GM23338 (cell line): ENCODE data around the gene POR. TPM values are rescaled to one million over a fixed set of nuclear protein-coding genes. Genes with fewer than 3 reads are reported as not detected.

Source experiments
- ATAC-seq: fragments of 200-7000 bp; cut with Tn5 transposase; 3 replicates; pipeline ENCODE4 v1.9.1; 2020
- DNase-seq: peaks from one replicate; pipeline ENCODE4 v3.0.0-alpha.2; 2015; ENCODE audit warnings: low spot score
- H2AFZ ChIP-seq: fragments of 200-600 bp; sonication (generic); 2 replicates; pipeline ENCODE4 v1.8.0; 2016; ENCODE audit warnings: antibody characterized with exemption, mild to moderate bottlenecking, moderate library complexity
- H3F3A ChIP-seq: fragments of 200-600 bp; sonication (generic); replicated peaks from 2 replicates; pipeline ENCODE4 v1.8.0; 2017; ENCODE audit warnings: antibody characterized with exemption, mixed run types, low read depth
- H3K27ac ChIP-seq: fragments of 200-600 bp; sonication (generic); 2 replicates; pipeline ENCODE4 v1.6.1; 2016; ENCODE audit warnings: low read depth
- H3K27me3 ChIP-seq: fragments of 200-600 bp; sonication (generic); 2 replicates; pipeline ENCODE4 v1.8.0; 2016; ENCODE audit warnings: mild to moderate bottlenecking, mixed run types, moderate library complexity; ENCODE audit not compliant: insufficient read depth
- H3K36me3 ChIP-seq: fragments of 200-600 bp; sonication (generic); 2 replicates; pipeline ENCODE4 v1.8.0; 2016; ENCODE audit warnings: mild to moderate bottlenecking; ENCODE audit not compliant: insufficient read depth
- H3K4me1 ChIP-seq: fragments of 200-600 bp; sonication (generic); 2 replicates; pipeline ENCODE4 v1.8.0; 2016; ENCODE audit warnings: mild to moderate bottlenecking, moderate library complexity; ENCODE audit not compliant: insufficient read depth
- H3K4me2 ChIP-seq: fragments of 200-600 bp; sonication (generic); 2 replicates; pipeline ENCODE4 v1.7.1; 2017; ENCODE audit warnings: mixed run types
- H3K4me3 ChIP-seq: fragments of 200-600 bp; sonication (generic); 2 replicates; pipeline ENCODE4 v1.6.1; 2016; ENCODE audit warnings: mixed run types
- H3K79me2 ChIP-seq: fragments of 200-600 bp; sonication (generic); replicated peaks from 2 replicates; pipeline ENCODE4 v1.8.0; 2017; ENCODE audit warnings: mild to moderate bottlenecking; ENCODE audit not compliant: insufficient read depth
- H3K9me2 ChIP-seq: fragments of 200-600 bp; sonication (generic); 2 replicates; pipeline ENCODE4 v1.8.0; 2017; ENCODE audit not compliant: insufficient read depth
- H4K20me1 ChIP-seq: fragments of 200-600 bp; sonication (generic); replicated peaks from 2 replicates; pipeline ENCODE4 v1.8.0; 2017; ENCODE audit warnings: mild to moderate bottlenecking; ENCODE audit not compliant: insufficient read depth
- H3K27ac Mint-ChIP-seq: 2 replicates; pipeline ENCODE4 v1.8.0; 2020; ENCODE audit warnings: inconsistent platforms, mild to moderate bottlenecking, moderate library complexity, mixed read lengths
- H3K27me3 Mint-ChIP-seq: 3 replicates; pipeline ENCODE4 v1.8.0; 2022; ENCODE audit warnings: low read depth, mild to moderate bottlenecking, moderate library complexity, mixed read lengths, inconsistent platforms; ENCODE audit not compliant: insufficient read depth, poor library complexity
- H3K36me3 Mint-ChIP-seq: 3 replicates; pipeline ENCODE4 v1.8.0; 2021; ENCODE audit warnings: low read depth, mild to moderate bottlenecking, inconsistent platforms, moderate library complexity, mixed read lengths
- H3K4me1 Mint-ChIP-seq: 3 replicates; pipeline ENCODE4 v1.8.0; 2020; ENCODE audit warnings: mild to moderate bottlenecking, inconsistent platforms, mixed read lengths
- H3K4me3 Mint-ChIP-seq: 3 replicates; pipeline ENCODE4 v1.8.0; 2021; ENCODE audit warnings: moderate library complexity, mild to moderate bottlenecking, inconsistent platforms, mixed read lengths
- H3K9me3 Mint-ChIP-seq: 3 replicates; pipeline ENCODE4 v1.8.0; 2020; ENCODE audit warnings: moderate library complexity, mild to moderate bottlenecking, inconsistent platforms, mixed read lengths
- CREB1 ChIP-seq: fragments of 250-450 bp; sonication (Bioruptor Pico); IDR thresholded peaks from 2 replicates; pipeline ENCODE4 v1.5.0; 2020; ENCODE audit warnings: low read depth, mild to moderate bottlenecking, moderate library complexity
- JUNB ChIP-seq: IDR thresholded peaks from one replicate; pipeline ENCODE4 v1.6.1; 2016; ENCODE audit warnings: antibody characterized with exemption; ENCODE audit not compliant: unreplicated experiment
- REST ChIP-seq: IDR thresholded peaks from one replicate; pipeline ENCODE4 v1.6.1; 2018; ENCODE audit warnings: antibody characterized with exemption; ENCODE audit not compliant: unreplicated experiment
- ZNF114 ChIP-seq: fragments of 250-450 bp; sonication (Bioruptor Pico); IDR thresholded peaks from 2 replicates; pipeline ENCODE4 v1.5.0; 2020; ENCODE audit warnings: mild to moderate bottlenecking, moderate library complexity
- ZNF331 ChIP-seq: fragments of 250-450 bp; sonication (Bioruptor Pico); IDR thresholded peaks from 2 replicates; pipeline ENCODE4 v1.5.0; 2020; ENCODE audit warnings: low read depth, mild to moderate bottlenecking, moderate library complexity
- polyA plus RNA-seq: library from polyadenylated mRNA; unstranded; fragments of >200 nt; fragmentation: Nextera tagmentation; extraction: Ambion mirVana; gene quantifications from 2 replicates; pipeline ENCODE4 v1.2.1, GENCODE V29; 2016
- total RNA-seq: library from RNA; depleted of rRNA; stranded (reverse); fragments of >200 nt; shearing (Covaris generic); gene quantifications from 2 replicates; pipeline ENCODE4 v1.2.3, GENCODE V29; 2014

Gene POR
- total and polyA plus RNA-seq, 2 experiments from 2014 or later, result 126 to 164 TPM

- Mint-ChIP-seq H3K4me1 (peaks cover 19% of the 10 kb centered on the region), H3K36me3 (peaks cover 54% of the 10 kb centered on the region), H3K4me3 (no peak overlapping the region), H3K27me3 (peaks cover 5% of the 10 kb centered on the region), H3K27ac (no peak overlapping the region), H3K9me3 (peaks cover 1% of the 10 kb centered on the region; the same call in 1 of the 3 replicates)
- Histone ChIP-seq H3K4me1 (peaks cover 5% of the 10 kb centered on the region), H3K79me2 (no peaks in the 10 kb centered on the region; the same call in 1 of the 2 replicates), H3K27me3 (no peaks in the 10 kb centered on the region), H3K36me3 (peaks cover 16% of the 10 kb centered on the region), H2AFZ (no peak overlapping the region), H3F3A (0 out of 2 replicates have a peak, but pooled peaks cover 4% of the 10 kb centered on the region), H3K4me3 (no peak overlapping the region), H3K4me2 (no peak overlapping the region), H3K27ac (peak overlapping the region; percentile 48; the same call in 1 of the 2 replicates), H4K20me1 (peaks cover 8% of the 10 kb centered on the region), H3K9me2 (no peaks in the 10 kb centered on the region)
- DNase-seq (no peak), ATAC-seq (no peak)
- TF ChIP-seq JUNB, result no peak
Observed at GRCh38 chr7:75958802-75959543, 44.0 kb downstream of the POR start.

GRCh38 chr7:75960372-75960771 lies 45.4 kb downstream of the POR start:
- Mint-ChIP-seq H3K27me3 (peaks cover 5% of the 10 kb centered on the region), H3K27ac (no peak overlapping the region), H3K4me1 (peaks cover 20% of the 10 kb centered on the region), H3K4me3 (no peak overlapping the region), H3K36me3 (peaks cover 47% of the 10 kb centered on the region), H3K9me3 (no peaks in the 10 kb centered on the region)
- Histone ChIP-seq H3K4me3 (no peak overlapping the region), H3K27me3 (no peaks in the 10 kb centered on the region), H3K36me3 (peaks cover 11% of the 10 kb centered on the region), H3F3A (0 out of 2 replicates have a peak, but pooled peaks cover 4% of the 10 kb centered on the region), H3K4me2 (no peak overlapping the region), H3K79me2 (no peaks in the 10 kb centered on the region; the same call in 1 of the 2 replicates), H3K9me2 (no peaks in the 10 kb centered on the region), H4K20me1 (peaks cover 8% of the 10 kb centered on the region), H3K27ac (peak overlapping the region; percentile 72; the same call in 1 of the 2 replicates), H2AFZ (no peak overlapping the region), H3K4me1 (peaks cover 5% of the 10 kb centered on the region)
- TF ChIP-seq ZNF114 (CRISPR knock-in tag) (no peak), ZNF331 (CRISPR knock-in tag) (no peak), CREB1 (CRISPR knock-in tag) (no peak), REST (no peak)
- ATAC-seq (no peak), DNase-seq (no peak)
